HG03196 (cell line): ENCODE data around the gene CCDC154.
"Not testable (repeated sequence)": the region's sequence is repeated elsewhere in the genome, so short reads cannot be mapped to it uniquely, and the experiment has no call there.

Experiments used
- ATAC-seq: cut with Tn5 transposase; IDR thresholded peaks from one replicate; pipeline ENCODE4 v1.9.1; 2021; ENCODE audit not compliant: unreplicated experiment

CCDC154 gene, protein sequence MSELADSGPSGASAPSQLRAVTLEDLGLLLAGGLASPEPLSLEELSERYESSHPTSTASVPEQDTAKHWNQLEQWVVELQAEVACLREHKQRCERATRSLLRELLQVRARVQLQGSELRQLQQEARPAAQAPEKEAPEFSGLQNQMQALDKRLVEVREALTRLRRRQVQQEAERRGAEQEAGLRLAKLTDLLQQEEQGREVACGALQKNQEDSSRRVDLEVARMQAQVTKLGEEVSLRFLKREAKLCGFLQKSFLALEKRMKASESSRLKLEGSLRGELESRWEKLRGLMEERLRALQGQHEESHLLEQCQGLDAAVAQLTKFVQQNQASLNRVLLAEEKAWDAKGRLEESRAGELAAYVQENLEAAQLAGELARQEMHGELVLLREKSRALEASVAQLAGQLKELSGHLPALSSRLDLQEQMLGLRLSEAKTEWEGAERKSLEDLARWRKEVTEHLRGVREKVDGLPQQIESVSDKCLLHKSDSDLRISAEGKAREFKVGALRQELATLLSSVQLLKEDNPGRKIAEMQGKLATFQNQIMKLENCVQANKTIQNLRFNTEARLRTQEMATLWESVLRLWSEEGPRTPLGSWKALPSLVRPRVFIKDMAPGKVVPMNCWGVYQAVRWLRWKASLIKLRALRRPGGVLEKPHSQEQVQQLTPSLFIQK

GRCh38 chr16:1443980-1444729 is at the start of gene CCDC154:
TSS of gene CCDC154 (minus strand) at chr16:1444556. CDS start at chr16:1444322, 234 bp downstream.
- no peak for ATAC-seq

GRCh38 chr16:1493746-1494094 is 49.4 kb upstream of the CCDC154 start:
- ATAC-seq = no peak

- ATAC-seq = peak; percentile 49
Observed at GRCh38 chr16:1492923-1493745, 48.8 kb upstream of the CCDC154 start, which contains the start of gene TELO2. TSS of gene TELO2 (plus strand) at chr16:1493360. CDS start at chr16:1494282, 922 bp downstream.

DNA sequence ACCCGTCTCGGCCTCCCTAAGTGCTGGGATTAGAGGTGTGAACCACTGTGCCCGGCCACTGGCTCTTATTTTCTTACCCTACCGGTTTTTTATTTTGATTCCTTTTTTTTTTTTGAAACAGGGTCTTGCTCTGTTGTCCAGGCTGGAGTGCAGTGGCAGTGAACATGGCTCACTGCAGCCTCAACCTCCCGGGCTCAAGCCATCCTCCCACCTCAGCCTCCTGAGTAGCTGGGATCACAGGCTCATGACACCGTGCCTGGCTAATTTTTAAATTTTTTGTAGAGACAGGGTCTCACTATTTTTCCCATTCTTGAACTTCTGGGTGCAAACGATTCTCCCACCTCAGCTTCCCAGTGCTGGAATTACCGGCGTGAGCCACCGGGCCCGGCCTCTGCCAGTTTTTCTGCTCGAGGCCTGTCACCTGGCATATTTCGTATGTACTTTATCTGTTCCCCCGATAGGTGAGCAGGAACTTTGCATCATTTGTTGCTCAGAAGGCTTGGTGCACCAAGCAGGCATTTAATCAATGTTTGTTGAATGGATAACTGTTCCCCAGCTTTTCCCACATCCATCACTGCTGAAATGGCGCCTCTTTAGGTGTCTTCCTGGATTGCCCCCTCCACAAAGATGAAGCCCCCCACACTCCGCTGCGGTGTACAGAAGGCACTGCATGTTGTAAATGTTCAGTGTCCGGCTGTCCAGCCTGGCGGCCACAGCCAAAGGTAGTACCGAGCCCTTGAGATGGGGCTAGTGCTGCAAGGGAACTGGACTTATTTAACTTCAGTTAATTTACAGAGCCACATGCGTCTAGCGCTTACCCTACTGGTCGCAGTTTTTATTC is 47.9 kb upstream of the CCDC154 start:
- no peak for ATAC-seq

- ATAC-seq = no peak
Observed at GRCh38 chr16:1491327-1491726, 47.0 kb upstream of the CCDC154 start.

DNA sequence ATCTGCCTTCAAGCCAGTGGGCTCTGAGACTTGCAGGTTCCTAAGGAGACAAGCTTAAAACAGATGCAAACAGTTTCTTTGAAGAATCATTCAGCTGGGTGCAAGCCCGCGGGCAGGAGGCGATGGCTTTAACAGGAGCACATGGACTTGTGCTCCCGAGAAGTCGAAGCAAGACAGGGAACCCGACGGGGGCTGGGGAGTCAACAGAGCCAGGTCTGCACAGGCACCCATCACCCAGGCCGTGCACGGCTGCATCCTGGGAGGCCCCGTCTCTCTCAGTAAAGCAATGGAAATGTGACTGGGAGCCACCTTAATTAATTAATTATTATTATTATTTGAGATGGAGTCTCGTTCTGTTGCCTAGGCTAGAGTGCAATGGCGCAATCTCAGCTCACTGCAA is 44.7 kb upstream of the CCDC154 start:
- ATAC-seq = no peak

- ATAC-seq = no peak
Observed at GRCh38 chr16:1488619-1489018, 44.3 kb upstream of the CCDC154 start, which contains the start of gene PTX4. TSS of gene PTX4 (minus strand) at chr16:1488944. CDS start at chr16:1488909, 35 bp downstream.

DNA sequence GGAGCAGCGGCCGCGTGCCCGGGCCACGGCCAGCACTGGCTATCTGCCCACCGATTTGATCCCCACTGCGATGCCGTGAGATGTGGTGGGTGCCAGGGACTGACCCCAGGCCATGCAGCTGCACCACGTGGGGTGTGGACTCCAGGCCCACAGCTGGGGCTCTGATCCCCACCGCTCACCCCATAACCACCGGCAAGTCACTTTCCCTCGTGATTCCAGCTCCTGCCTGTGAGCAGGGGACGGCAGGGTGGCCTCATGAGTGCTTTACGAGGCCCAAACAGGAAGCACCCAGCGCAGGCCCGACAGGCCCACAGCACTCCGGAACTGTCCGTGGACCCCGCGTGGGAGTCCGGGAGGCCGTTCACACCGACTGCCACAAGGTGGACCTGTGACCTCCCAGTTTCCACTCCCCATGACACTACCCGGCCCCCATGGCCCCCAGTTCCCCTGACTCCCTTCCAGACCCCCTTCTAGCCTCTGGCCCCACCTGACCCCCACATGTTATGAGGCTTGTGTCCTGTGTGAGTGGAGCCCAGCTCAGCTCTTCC is 43.8 kb upstream of the CCDC154 start:
- no peak for ATAC-seq

DNA sequence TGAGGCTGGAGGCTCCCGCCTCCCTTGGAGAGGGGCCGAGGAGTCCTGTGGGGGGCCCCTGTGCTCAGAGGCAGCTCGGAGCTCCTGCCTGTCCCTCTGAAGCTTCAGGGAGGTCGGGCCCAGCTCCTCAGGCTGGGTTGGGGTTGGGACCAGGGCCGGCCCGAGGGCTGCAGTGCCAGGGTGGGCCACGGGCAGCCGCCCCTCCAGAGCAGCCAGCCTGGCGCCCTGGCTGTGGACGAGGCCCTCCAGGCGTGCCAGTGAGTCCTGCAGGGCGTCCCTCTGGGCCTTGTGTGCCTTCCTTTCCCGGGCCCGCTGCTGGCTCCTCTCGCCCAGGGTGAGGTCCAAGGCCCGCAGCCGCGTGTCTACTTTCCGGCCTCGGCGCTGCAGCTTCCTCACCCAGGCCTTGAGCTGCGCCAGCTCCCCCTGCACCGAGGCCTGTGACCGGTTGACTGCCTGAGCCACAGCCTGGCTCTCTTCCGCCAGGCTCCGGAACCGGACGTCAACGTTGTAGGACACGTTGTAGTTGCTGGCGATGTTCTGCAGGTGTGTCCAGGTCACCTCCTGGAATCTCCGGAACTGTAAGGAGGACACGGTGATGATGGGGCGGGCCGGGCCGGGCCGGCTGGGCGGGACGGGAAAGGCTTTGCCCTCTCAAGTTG is 43.2 kb upstream of the CCDC154 start:
- no peak for ATAC-seq

- ATAC-seq = no peak
Observed at GRCh38 chr16:1486551-1487390, 42.4 kb upstream of the CCDC154 start.

GRCh38 chr16:1485847-1486496 is 41.6 kb upstream of the CCDC154 start:
- no peak for ATAC-seq

GRCh38 chr16:1481906-1482835 is 37.8 kb upstream of the CCDC154 start:
- ATAC-seq = no peak

DNA sequence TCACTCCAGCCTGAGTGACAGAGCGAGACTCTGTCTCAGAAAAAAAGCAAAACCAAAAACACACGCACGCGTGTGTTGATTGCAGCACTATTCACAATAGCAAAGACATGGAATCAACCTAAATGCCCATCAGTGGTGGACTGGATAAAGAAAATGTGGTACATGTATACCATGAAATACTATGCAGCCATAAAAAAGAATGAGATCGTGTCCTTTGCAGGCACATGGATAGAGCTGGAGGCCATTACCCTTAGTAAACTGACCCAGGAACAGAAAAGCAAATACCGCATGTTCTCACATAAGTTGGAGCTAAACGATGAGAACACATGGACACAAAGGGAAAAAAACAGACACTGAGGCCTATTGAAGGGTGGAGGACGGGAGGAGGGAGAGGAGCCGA is 34.6 kb upstream of the CCDC154 start:
- ATAC-seq = not testable (repeated sequence)

DNA sequence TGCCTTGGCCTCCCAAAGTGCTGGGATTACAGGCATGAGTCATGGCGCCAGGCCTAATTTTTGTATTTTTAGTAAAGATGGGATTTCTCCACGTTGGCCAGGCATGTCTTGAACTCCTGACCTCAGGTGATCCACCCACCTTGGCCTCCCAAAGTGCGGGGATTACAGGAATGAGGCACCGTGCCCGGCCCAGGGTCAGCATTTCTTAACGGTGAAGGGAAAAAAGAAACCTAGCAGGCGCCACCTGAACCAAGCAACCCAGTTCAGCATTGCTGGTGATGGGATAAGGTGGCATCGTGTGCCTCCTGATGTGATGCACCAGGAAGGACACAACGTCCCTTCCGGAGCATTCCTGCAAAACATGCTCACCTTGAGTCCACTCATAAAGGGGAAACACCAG is 32.7 kb upstream of the CCDC154 start:
- no peak for ATAC-seq

DNA sequence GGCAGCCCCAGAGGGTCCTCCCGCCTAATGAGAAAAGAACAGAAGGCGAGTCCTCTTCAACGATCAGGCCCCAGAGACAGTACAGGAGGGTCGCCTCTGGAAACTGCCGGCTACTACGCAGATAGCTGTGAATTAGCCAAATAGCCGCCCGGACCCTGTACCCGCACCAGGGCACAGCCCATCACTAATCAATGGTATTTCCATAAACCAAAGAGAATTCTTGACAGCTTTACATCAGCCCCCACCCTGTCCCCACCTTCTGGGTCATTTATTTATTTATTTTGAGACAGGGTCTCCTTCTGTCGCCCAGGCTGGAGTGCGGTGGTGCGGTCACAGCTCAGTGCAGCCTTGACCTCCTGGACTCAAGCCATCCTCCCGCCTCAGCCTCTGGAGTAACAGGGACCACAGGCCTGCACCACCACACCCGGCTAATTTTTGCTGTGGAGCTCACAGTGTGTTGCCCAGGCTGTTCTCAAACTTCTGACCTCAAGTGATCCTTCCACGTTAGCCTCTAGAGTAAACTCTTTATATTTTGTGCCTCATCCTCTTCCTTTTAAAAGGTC is 31.3 kb upstream of the CCDC154 start:
- peak; percentile 13 for ATAC-seq
